ENCODE results near the gene KCNK6.
"Not testable (repeated sequence)": the region's sequence is repeated elsewhere in the genome, so short reads cannot be mapped to it uniquely, and the experiment has no call there.

The KCNK6 gene

DNA sequence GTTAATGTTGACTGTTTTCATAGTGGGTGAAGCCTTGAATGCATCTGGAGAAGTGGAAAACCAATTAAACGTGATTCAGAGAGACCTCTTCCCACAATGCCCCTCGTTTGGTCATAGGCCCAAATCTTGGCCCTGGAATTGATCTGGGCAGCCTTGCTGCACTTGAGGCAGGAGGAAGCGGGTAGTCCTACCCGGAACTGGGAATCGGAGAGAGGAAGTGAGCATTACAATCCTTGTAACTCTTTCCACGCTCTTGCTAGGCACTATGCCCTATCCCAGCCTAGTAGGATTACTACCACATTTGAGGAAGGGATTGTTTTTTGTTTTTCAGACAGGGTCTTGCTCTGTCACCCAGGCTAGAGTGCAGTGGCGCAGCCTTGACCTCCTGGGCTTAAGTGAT lies 3.6 kb downstream of the KCNK6 start:
- FAIRE-seq (no peak), DNase-seq (ENCODE audit: low spot score) (no peak)

GRCh38 chr19:38324431-38324830 lies 4.8 kb downstream of the KCNK6 start:
- no peak for DNase-seq (ENCODE audit: low spot score)
- FAIRE-seq, result no peak

GRCh38 chr19:38326591-38326990 lies 6.9 kb downstream of the KCNK6 start:
- FAIRE-seq (no peak), DNase-seq (ENCODE audit: low spot score) (no peak)

DNA sequence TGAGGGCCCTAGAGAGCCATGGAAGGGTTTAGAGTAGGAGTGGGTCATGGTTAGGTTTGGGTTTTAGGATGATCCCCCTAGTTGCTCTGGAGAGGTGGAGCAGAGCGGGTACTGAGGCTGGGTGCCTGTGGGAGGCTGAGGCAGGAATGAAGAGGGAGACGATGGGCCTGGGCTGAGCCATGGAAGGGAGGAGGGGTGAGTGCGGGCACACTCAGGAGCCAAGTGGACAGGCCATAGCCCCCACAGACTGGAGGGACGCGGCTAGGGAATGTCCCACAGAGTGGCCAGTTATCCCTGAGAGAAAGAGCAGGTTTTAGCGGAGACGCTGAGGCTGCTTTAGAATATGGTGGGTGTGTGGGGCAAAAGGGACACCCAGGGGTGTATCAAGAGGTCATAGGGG lies 10.0 kb downstream of the KCNK6 start:
- no peak for FAIRE-seq
- DNase-seq (ENCODE audit: low spot score), result no peak

DNA sequence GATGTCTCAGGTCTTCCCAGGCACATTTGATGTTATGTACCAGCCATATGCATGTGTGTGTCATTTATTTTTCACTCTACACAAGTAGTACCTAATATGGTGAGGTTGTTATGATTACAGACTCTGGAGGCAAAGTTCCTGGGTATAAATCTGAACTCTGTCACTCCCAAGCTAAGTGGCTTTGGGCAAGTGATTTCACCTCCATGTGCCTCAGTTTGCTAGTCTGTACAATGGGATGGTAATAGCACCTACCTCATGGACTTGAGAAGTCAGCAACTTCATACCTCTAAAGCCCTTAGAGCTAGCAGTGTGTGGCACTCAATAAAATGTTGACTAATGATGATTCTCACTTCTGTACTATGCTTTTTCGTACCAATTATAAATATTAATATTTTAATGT lies 12.1 kb downstream of the KCNK6 start:
- DNase-seq (ENCODE audit: low spot score) (no peak), FAIRE-seq (no peak)

DNA sequence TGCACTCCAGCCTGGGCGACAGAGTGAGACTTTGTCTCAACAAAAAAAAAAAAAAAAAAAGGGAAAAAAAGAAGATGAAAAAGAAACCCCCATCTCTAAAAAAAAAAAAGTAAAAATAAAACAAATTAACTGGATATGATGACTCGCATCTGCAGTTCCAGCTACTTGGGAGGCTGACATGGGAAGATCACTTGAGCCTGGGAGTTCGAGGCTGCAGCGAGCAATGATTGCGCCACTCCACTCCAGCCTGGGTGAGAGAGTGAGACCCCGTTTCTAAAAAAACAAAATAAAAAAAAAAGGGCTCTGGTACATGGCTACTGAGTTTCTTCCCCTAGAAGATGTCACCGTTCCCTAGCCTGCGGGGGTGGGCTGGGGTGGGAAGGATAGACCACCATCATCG lies 13.6 kb downstream of the KCNK6 start:
- no peak for DNase-seq (ENCODE audit: low spot score)
- FAIRE-seq, result no peak

GRCh38 chr19:38335949-38336637 lies 16.4 kb downstream of the KCNK6 start:
- peak; percentile 48 for FAIRE-seq
- peak; percentile 95 for DNase-seq (ENCODE audit: low spot score)

GRCh38 chr19:38336638-38337359 lies 17.2 kb downstream of the KCNK6 start:
- FAIRE-seq (peak; percentile 52), DNase-seq (ENCODE audit: low spot score) (peak; percentile 91)

- DNase-seq (ENCODE audit: low spot score) (no peak), FAIRE-seq (no peak)
Measured at GRCh38 chr19:38337360-38337653, 17.7 kb downstream of the KCNK6 start.

GRCh38 chr19:38339011-38339410 lies 19.4 kb downstream of the KCNK6 start:
- not testable (repeated sequence) for FAIRE-seq; DNase-seq (ENCODE audit: low spot score)

DNA sequence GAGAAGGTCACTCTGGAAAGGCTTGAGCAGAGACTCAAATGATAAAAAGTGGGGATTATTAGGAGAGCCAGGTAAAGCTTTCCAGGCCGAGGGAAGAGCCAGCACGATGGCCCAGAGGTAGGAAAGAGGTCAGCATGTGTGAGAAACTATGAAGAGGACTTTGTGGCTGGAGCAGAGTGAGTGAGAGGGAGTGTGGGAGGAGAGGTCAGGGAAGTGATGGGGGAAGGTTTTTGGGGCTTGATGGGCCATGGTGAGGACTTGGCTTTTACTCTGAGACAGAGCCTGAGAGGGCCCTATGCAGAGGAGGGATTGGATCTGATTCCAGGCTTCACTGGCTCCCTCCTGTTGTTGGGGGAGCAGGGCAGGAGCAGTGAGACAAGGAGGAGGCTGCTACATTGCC lies 21.3 kb downstream of the KCNK6 start:
- no peak for FAIRE-seq
- no peak for DNase-seq (ENCODE audit: low spot score)

- FAIRE-seq (no peak), DNase-seq (ENCODE audit: low spot score) (no peak)
Measured at GRCh38 chr19:38346837-38347236, 27.2 kb downstream of the KCNK6 start.

DNA sequence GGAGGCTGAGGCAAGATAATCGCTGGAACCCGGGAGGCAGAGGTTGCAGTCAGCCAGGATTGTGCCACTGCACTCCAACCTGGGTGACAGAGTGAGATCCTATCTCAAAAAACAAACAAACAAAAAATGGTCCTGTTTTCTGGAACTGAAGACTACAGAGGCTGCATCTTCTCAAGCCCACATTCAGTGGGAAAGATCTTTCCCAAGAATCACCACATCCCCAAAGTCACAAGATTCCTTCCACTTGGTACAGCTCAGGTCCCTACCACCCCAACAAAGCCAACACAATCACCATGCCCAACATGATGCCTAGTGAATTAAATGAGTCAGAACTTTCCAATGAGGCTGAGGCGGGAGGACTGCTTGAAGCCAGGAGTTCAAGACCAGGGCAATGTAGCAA lies 31.2 kb downstream of the KCNK6 start:
- FAIRE-seq (no peak), DNase-seq (ENCODE audit: low spot score) (no peak)

GRCh38 chr19:38351865-38352395 lies 32.3 kb downstream of the KCNK6 start:
- DNase-seq (ENCODE audit: low spot score), result no peak
- FAIRE-seq, result no peak

- no peak for DNase-seq (ENCODE audit: low spot score)
Measured at GRCh38 chr19:38352611-38353010, 33.0 kb downstream of the KCNK6 start.

GRCh38 chr19:38355728-38356725 lies 36.4 kb downstream of the KCNK6 start:
- peak; percentile 53 for FAIRE-seq
- no peak for DNase-seq (ENCODE audit: low spot score)

More at GRCh38 chr19:38352611-38353010, 33.0 kb downstream of the KCNK6 start:
- FAIRE-seq, result no peak

- no peak for FAIRE-seq
- no peak for DNase-seq (ENCODE audit: low spot score)
Measured at GRCh38 chr19:38358071-38358470, 38.4 kb downstream of the KCNK6 start.

DNA sequence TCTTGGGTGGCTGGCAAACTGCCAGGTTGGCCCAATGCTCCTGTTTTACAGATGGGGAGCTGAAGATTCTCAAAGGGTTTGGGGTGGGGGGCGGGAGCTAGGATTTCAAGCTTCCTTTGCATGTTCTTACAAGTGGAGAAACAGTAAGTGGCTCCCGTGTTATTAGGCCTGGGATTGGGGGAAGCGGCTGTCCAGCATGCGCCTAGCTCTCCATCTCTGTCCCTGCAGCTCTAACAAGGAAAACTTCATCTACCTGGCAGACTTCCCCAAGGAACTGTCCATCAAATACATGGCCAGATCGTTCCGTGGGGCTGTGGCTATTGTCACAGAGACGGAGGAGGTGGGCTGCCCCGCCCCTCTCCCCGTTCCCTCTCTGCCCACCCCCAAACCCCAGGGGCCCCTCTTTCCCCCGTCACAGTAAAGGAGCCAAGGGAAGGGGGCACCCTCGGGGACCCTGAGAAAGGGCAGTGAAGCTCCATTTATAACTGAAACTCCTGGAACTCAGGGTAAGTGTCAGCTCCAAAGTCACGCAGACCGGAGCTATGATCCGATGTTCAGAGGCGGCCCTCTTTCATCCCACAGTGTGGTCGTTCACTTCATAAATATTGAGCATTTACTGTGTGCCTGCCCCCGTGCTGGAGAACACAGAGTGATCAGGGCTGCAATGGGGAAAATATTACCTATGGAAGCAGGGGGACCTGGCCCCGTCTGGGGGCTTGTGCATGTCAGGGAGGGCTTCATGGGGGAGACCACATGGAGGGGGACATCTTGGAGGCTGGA lies 39.8 kb downstream of the KCNK6 start:
- DNase-seq (ENCODE audit: low spot score) (no peak), FAIRE-seq (no peak)

DNA sequence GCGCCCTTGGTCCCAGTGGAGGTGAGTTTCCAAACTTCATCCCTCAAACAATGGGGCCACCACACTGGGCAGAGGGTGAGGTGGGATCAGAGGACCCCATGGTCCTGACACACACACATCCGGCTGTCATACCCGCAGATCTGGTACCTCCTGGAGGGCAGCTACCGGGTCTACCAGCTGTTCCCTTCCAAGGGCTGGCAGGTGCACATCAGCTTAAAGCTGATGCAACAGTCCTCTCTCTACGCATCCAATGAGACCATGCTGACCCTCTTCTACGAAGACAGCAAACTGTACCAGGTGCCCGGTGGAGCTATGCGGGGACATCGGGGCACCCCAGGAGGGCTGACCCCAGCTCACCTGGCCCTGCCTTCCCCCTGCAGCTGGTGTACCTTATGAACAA lies 40.7 kb downstream of the KCNK6 start:
- no peak for FAIRE-seq
- no peak for DNase-seq (ENCODE audit: low spot score)

- DNase-seq (ENCODE audit: low spot score) (no peak), FAIRE-seq (no peak)
Measured at GRCh38 chr19:38360839-38361631, 41.4 kb downstream of the KCNK6 start.
